NCI-H460 (cell line): ENCODE measurements around the gene KDM3A. TPM values are rescaled to one million over a fixed set of nuclear protein-coding genes. Genes with fewer than 3 reads are reported as not detected.
A peak's percentile ranks its signal among the peaks of the same experiment; 100 is the strongest.

Experiments
- DNase-seq: peaks from one replicate; pipeline ENCODE4 v3.0.0-alpha.2; 2016; ENCODE audit warnings: low read depth; ENCODE audit errors: extremely low read depth
- polyA plus RNA-seq: library from polyadenylated mRNA; depleted of rRNA; stranded (reverse); fragments of >200 nt; gene quantifications from 2 replicates; pipeline ENCODE4 v1.2.3, GENCODE V29; 2014; cell fraction: nucleus; rRNA removed
- total RNA-seq: library from RNA; depleted of rRNA; stranded (reverse); fragments of >200 nt; shearing (Covaris generic); gene quantifications from 2 replicates; pipeline ENCODE4 v1.2.3, GENCODE V29; 2014; rRNA removed

KDM3A gene, protein sequence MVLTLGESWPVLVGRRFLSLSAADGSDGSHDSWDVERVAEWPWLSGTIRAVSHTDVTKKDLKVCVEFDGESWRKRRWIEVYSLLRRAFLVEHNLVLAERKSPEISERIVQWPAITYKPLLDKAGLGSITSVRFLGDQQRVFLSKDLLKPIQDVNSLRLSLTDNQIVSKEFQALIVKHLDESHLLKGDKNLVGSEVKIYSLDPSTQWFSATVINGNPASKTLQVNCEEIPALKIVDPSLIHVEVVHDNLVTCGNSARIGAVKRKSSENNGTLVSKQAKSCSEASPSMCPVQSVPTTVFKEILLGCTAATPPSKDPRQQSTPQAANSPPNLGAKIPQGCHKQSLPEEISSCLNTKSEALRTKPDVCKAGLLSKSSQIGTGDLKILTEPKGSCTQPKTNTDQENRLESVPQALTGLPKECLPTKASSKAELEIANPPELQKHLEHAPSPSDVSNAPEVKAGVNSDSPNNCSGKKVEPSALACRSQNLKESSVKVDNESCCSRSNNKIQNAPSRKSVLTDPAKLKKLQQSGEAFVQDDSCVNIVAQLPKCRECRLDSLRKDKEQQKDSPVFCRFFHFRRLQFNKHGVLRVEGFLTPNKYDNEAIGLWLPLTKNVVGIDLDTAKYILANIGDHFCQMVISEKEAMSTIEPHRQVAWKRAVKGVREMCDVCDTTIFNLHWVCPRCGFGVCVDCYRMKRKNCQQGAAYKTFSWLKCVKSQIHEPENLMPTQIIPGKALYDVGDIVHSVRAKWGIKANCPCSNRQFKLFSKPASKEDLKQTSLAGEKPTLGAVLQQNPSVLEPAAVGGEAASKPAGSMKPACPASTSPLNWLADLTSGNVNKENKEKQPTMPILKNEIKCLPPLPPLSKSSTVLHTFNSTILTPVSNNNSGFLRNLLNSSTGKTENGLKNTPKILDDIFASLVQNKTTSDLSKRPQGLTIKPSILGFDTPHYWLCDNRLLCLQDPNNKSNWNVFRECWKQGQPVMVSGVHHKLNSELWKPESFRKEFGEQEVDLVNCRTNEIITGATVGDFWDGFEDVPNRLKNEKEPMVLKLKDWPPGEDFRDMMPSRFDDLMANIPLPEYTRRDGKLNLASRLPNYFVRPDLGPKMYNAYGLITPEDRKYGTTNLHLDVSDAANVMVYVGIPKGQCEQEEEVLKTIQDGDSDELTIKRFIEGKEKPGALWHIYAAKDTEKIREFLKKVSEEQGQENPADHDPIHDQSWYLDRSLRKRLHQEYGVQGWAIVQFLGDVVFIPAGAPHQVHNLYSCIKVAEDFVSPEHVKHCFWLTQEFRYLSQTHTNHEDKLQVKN (N-terminal part only)
- 20.1 and 22.3 TPM in 2 replicates for total RNA-seq
- 15.1 and 17.5 TPM in 2 replicates for polyA plus RNA-seq

DNA sequence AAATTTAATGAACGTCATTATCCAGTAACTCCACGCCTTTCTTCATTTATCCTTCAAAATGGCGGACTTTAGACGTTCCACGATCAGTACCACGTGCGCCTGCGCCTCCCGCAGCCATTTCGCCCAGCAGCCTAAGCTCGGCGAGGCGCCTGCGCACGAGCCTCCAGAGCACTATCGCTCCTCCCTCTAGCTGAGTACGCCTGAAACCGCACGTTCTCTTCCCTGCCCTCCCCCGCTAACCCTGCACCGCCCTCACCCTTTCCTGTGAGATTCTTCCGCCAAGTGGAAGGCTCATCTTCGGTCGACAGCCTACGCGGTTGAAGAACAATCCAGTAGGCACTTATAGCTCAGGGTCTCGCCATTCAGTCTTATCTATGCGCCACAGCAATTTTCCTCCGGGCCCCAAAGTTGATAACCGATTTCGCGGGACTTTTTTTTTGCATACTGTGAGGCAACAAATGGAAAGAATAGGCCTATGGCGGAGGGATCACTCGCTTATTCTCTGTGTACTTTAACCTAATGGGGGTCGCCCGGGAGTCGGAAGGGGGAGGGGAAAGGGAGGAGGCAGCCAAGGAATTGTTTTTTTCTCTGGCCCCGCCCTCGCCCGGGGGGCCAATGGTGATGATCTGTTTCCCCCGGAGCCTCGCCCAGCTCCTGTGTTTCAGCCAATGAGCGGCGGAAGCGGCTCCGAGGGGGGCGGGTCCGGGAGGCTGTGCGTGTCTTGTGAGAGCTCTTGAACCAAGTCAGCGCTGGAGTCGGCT lies at the start of gene KDM3A:
TSS of gene KDM3A (plus strand) at position 741 of the 761 bp plus-strand sequence. CDS start 677 bp downstream, outside the sequence.
- DNase-seq: peak; percentile 99

DNA sequence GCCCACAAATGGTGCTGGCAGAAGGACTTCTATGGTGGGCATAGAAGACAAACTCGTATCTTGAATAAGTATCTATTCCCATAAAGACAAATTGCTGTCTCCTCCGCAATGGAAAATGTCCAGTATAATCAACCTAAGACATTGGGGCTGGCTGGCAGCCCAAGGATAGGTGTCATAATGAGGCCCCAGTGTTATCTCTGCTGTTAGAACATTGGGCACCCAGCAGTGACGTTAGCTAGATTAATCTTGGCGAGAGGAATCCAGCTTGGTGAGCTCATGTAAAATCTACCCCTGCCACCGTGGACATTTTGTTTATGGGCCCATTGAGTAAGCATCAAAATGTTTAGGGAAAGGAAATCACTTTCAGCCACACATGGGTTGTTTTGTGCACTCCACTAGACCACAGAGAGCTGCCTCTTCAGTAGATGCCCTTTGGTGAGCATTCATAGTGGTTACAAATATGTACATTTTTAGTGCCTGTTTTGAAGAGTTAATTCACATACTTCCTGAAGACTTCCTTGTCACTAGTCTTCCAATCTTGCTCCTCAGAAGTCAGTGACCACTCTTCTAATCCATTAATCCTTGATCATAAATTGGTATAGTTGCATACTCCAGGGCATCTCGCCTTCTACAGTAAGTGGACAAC lies 48.2 kb upstream of the KDM3A start:
- no peak for DNase-seq

DNA sequence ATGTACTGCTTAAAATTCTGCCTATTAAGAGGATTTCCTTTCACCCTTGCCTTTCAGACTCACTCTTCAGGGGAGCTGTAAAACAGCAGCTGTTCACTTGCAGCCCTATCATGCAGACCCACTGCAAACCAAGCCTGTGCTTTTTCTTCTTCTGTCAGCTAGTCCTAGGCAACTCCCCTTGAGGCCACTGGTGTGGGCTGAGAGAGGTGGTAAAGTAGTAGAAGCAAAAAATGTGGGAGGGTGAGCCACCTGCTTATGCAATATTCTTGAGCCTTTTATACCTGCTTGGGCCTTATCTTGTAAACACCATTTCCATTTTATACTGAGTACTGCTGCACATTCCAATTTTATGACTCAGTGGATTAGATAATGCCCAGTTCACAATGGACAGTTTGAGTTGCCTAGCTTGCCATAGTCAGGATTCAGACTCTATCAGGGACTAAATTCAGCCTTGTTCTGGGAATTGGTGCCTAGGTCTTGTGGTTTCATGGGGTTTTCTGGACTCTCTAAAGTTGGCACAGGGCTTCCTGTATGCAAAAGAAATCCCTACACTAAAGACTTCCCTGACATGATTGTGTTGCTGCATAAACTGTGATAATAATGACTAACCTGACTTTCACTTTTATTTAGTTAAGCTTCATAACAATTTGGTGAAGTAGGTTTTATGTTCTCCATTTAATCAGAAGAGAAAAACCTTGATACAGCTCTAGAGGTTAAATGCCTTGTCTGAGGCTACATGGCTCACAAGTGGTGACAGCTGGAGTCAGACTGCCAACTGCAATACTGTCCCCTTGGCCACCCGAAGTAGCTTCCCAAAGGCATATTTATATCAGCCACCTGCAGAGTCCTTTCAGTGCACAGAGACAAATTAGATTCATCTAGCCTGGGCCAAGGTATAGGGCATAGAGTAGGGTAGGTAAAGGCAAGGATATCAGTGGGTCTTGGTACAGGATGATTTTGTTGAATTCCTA lies 47.4 kb upstream of the KDM3A start:
- DNase-seq: no peak

DNA sequence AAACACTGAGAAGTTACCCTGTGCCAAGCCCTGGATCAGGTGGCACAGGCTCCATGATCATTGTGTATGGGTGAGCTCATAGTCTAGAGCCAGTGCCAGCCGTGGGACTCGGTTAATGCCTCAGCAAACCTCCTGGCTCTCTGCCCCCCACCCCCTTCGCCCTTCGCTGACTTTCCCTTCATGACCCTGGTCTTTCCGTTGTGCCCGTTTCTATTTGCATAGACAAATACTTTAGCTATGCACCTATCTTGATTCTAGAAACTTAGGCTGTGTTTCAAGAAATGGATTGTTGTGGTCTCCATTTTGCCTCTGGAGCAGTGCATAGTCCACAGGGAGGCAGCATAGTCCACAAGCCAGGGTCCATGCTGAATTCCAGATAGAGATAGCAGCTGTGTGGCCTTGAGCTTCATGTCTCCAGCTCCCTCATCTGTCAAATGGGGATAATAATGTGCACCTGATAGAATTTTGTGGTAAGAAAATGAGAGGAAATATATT lies 44.8 kb upstream of the KDM3A start:
- peak; percentile 29 for DNase-seq

DNA sequence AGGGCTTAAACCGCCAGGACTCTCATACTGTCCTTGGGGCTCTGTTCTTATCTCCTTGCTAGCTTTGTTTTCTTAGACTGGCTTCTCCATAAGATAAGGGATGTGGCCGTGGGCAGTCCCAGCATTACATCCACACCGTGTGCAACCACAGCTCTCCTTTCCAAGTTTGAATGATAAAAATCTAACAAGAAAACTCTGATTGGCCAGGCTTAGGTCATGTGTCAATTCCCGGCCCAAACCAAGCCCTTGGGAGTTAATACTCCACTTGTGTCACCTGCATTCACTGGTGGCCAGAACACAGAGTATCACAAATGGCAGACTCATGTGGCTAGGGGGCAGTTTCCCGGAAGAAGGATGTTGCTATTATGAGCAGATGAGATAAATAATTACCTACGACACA lies 43.2 kb upstream of the KDM3A start:
- no peak for DNase-seq

DNA sequence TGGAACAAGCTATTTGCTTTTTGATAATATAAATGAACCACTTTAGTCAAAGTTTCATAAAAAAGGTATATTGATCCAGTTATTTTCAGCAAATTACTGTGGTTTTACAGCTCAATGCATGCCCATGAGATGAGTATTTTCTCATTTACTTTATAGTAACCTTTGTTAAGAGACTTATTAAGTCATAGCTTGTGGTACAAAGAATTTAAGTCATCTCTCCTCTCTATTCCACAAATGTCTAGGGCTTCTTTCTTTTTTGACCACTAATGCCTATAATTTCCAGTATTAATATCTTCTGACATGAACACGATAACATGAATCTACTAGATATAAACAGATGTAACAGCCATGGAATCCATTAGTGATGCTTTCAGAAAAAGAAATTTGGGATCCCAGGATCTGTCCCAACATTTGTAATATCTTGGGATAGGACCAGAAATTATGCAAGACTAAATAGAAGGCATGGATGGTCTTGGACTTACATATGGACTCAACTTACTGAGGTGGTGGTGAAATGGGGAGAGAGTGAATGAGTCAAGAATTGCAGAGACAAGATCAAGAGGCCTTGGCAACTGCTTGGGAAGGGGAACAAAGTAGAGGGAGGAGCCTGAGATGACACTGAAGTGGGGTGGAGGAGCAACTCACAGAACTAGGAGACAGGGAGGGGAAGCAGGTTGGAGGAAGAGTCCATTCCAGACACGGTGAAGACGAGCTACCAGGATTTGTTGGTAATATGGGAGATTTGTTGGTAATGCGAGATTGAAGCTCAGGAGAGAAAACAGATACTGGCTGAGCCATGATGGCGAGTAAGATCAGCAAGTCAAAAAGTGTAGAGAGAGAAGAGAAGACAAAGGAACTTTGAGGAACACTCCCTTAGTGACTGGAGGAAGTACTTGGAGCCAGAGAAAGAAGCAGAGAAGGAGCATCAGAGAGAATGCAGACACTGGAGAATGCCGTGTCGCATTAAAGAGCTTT lies 42.4 kb upstream of the KDM3A start:
- DNase-seq: no peak

DNA sequence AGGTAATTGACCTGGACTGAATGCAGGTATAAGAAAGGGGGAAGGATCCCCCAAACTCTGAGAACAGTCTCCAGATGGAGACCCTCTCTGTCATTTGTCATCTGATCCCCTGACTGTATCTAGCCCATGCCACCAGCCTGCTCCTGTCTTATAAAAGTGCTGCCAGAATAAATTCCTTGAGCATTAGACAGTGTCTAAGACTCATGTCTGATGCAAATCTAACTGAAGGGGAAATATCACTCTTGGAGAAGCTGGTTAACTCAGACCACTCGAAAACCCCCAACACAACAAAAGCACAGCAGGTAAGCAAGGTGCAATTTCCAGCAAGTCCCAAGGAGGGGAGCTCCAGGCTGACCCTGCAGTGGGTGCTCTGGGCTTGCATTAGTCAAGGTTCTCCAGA lies 40.9 kb upstream of the KDM3A start:
- no peak for DNase-seq

DNA sequence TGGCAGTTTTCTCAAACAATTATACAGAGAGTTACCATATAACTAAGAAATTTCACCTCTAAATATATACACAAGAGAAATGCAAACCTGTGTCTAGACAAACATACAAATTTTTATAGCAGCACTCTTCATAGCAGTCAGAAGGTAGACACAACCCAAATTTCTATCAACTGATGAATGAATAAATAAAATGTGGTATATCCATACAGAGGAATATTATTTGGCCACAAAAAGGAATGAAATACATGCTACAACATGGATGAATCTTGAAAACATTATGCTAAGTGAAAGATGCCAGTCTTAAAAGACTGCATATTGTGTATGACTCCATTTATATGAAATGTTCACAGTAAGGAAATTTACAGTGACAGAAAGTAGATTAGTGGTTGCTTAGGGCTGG lies 30.6 kb upstream of the KDM3A start:
- no peak for DNase-seq

DNA sequence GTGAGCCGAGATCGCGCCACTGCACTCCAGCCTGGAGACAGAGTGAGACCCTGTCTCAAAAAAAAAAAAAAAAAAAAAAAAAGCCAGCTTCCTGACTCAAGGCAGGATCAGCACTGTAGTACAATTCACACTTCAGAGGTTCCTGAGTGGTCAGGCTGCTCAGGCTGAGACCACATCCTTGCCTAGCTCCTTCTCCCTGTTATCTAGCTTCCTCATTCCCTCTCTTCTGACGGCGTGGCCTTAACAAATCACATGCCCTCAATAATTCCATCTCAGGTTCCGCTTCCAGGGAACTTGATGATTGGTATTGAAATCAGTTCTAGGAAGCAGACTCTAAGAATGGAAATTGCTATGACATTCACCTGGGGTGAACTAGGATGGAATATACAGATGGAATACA lies 29.8 kb upstream of the KDM3A start:
- no peak for DNase-seq

DNA sequence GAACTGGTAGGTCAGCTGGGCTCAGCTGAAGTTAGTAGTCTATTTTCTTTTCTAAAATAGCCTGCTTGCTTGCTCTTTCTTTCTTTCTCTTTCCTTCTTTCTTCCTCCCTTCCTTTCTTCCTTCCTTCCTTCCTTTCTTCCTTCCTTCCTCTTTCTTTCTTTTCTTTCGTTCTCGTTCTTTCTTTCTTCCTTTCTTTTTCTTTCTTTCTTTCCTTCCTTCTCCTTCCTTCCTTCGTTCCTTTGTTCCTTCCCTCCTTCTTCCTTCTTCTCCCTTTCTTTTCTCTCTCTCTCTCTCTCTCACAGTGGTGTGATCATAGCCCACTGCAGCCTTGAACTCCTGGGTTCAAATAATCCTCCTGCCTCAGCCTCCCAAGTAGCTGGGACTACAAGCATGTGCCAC lies 29.2 kb upstream of the KDM3A start:
- DNase-seq: no peak

DNA sequence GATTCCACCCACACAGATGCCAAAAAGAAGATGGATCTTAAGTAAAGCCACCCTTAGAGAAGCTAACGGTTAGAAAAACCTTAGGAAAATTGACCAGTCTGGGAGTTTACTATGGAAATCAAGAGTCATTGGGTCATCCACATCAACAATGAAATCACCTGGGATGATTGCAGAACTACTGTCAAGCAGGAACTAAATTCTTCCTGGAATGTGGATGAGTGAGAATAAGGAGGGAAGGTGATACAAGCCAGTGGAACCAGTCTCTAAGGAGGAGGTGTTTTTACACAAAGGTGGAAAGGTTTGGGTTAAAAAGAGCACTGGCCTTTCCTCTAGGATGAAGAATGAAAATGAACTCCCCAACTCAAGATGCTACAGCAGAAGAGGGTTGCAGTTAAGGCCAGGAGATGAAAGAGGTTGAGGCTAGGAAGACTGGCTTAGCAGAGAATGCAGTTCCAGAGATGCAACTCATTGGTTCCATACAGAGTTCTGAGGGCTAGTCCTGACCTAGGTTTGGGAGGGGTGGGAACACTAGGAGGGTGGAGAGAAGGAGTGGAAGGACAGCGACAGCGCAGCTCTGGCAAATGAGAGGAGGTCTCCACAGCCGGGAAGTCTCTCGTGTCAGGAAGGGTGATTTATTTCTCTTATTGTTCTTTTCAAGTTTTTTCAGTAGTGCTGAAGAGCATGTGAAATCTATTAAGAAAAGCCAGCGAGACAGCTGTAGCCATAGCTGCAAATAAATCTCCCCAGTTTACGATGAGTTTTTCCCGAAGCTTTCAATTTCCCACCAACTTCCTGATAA lies 27.7 kb upstream of the KDM3A start:
- no peak for DNase-seq

DNA sequence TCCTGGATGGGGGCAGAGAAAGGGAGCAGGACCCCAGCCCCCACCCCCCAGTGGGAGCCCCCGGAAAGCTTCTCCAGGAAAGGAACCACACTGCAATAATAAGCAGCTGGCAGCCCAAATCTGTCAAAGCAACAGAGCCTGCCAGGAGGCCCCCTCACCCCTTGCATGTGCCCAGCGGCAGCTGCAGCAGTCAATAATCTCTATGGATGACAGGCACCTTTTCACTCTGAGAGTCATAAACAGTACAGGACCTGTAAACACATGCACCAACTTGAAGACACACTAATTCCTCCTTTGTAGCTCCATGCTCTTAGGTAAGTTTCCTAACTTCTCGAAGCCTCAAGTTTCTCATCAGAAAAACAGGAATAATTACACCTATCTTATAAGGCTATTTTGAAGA lies 26.2 kb upstream of the KDM3A start:
- no peak for DNase-seq

DNA sequence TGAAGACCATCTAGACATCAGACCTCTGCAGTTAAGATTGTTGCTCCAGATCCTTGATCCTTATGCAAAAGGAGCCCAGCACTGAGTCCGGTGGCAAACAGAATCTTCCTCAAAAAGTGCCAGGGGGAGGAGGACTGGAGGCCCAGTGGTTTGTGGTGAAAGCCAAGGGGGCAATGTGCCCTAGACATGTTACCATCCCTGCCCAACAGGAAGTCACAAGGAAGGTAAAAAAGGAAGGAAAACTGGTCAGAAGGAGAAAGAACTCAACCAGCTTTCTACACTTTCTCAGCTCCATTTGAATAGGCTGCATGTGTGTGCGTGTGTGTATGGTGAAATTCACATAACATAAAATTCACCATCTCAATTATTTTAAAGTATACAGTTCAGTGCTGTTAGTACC lies 25.0 kb upstream of the KDM3A start:
- no peak for DNase-seq

DNA sequence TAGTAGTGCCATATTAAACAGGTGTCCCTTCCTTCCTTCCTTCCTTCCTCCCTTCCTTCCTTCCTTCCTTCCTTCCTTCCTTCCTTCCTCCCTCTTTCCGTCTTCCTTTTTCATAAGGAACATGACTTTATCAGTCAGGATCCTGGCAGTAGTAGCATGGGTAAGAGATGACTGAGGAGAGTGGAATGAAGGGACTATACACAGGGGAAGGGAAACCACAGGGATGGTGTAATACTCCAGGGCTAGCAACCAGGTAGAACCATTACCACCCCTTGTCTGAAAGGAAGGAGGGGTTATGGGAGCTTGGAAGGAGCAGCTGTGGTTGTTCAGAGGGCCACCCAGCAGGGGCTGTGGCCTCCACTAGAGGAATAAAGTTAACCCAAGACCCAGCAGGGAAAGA lies 23.2 kb upstream of the KDM3A start:
- no peak for DNase-seq

DNA sequence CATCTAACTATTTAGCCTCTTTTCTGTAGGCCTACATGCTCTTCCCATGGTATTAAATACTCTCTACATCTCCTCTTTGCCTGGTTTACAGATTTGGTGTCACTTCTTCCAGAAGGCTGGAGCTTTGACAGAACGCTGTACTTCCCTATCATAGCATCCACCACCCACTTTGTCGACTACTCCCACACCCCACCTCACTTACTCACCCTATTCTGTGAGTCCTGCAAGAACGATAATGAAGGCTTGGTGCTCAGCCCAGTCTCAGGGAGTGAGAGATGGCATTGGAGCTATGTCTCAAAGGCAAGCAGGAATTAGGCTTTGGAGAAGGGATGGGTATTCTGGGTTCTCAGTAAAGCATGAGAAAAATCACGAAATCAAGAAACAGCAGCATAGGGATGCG lies 20.3 kb upstream of the KDM3A start:
- DNase-seq: no peak

DNA sequence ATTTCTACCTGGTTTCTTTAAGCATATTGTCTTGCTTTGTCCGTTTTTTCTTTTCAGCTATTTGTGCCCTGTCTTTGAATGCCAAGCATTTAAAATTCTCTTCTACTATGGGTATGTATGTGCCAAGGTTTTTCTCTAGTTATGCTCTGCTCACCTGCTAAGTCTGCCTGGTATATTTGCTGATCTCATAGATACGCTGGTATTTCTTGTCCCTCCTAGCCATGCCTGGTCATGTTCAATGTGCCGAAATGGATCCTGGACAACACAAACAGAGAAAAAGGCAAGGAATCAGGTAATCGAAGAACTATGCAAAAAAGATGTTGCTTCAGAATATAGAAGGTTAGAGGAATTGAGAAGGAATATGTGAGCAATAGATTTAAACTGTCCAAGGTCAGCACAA lies 14.9 kb upstream of the KDM3A start:
- no peak for DNase-seq
